Ishikawa (cell line): ENCODE measurements around the gene CHN2.

Source experiments
- CEBPB ChIP-seq: IDR thresholded peaks from 2 replicates; pipeline ENCODE4 v1.6.1; 2012
- EGR1 ChIP-seq: IDR thresholded peaks from 2 replicates; pipeline ENCODE4 v1.6.1; 2012
- EP300 ChIP-seq: IDR thresholded peaks from 2 replicates; pipeline ENCODE4 v1.6.1; 2012; ENCODE audit warnings: borderline replicate concordance
- FOXM1 ChIP-seq: IDR thresholded peaks from 2 replicates; pipeline ENCODE4 v1.6.1; 2012; ENCODE audit warnings: low read depth, borderline replicate concordance
- MAX ChIP-seq: IDR thresholded peaks from 2 replicates; pipeline ENCODE4 v1.6.1; 2012
- NFIC ChIP-seq: IDR thresholded peaks from 2 replicates; pipeline ENCODE4 v1.6.1; 2012
- RAD21 ChIP-seq: IDR thresholded peaks from 2 replicates; pipeline ENCODE4 v1.6.1; 2012; ENCODE audit warnings: low read depth
- REST ChIP-seq: IDR thresholded peaks from 2 replicates; pipeline ENCODE4 v1.6.1; 2012; ENCODE audit warnings: low read depth, mild to moderate bottlenecking
- TAF1 ChIP-seq: IDR thresholded peaks from 2 replicates; pipeline ENCODE4 v1.6.1; 2012; ENCODE audit warnings: low read depth, mild to moderate bottlenecking
- TCF12 ChIP-seq: IDR thresholded peaks from 2 replicates; pipeline ENCODE4 v1.6.1; 2012; ENCODE audit warnings: low read depth
- TEAD4 ChIP-seq: IDR thresholded peaks from 2 replicates; pipeline ENCODE4 v1.6.1; 2012
- YY1 ChIP-seq: IDR thresholded peaks from 2 replicates; pipeline ENCODE4 v1.6.1; 2012; ENCODE audit warnings: low read depth
- ZBTB7A ChIP-seq: IDR thresholded peaks from 2 replicates; pipeline ENCODE4 v1.6.1; 2012; ENCODE audit warnings: low read depth

- TF ChIP-seq YY1: no peak
- no peak for TF ChIP-seq EGR1
- no peak for TF ChIP-seq FOXM1
- no peak for TF ChIP-seq NFIC
- no peak for TF ChIP-seq TEAD4
- TF ChIP-seq REST: no peak
- TF ChIP-seq TCF12: no peak
- no peak for TF ChIP-seq CEBPB
- no peak for TF ChIP-seq EP300
- TF ChIP-seq RAD21: no peak
- no peak for TF ChIP-seq TAF1
- TF ChIP-seq MAX: no peak
- TF ChIP-seq ZBTB7A: no peak
Observed at GRCh38 chr7:29463504-29464158, 269.1 kb downstream of the CHN2 start.
